EL (cell line): ENCODE data around the gene ADAD2.

ENCODE experiments used
- DNase-seq: peaks from one replicate; pipeline ENCODE4 v3.0.0-alpha.2; 2016

The ADAD2 gene

DNA sequence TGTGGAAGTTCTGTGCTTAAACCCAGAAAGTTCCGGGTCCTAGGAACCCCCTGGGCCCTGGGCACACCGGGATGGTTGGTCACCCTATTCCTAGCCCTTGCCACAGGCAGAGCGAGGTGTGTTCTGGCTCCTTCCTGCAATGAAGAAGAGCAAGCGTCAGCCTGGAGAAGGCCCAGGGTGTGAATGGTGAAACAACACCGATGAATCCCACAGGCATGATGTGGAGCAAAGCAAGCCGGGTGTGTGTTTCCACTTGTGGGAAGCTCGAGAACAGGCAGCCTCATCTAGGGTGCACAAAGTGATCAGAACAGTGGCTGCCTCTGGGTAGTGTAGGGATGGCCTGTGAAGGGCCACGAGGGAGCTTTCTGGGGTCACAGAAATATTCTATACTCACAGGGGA, 35.1 kb downstream of the ADAD2 start:
- peak; percentile 55 for DNase-seq

DNA sequence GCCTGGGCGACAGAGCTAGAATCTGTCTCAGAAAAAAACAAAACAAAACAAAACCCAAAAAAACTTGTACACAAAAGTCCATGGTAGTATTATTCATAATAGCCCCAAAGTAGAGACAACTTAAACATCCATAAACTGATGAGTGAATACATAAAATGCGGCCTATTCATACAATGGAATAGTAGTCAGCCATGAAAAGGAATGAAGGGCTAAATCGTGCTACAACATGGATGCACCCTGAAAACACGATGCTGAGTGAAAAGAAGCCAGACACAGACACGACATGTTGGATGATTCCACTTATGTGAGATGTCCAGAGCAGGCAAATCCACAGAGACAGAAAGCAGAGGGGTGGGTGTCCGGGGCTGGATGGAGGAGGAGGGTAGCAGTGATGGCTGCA, 36.6 kb downstream of the ADAD2 start:
- no peak for DNase-seq

DNA sequence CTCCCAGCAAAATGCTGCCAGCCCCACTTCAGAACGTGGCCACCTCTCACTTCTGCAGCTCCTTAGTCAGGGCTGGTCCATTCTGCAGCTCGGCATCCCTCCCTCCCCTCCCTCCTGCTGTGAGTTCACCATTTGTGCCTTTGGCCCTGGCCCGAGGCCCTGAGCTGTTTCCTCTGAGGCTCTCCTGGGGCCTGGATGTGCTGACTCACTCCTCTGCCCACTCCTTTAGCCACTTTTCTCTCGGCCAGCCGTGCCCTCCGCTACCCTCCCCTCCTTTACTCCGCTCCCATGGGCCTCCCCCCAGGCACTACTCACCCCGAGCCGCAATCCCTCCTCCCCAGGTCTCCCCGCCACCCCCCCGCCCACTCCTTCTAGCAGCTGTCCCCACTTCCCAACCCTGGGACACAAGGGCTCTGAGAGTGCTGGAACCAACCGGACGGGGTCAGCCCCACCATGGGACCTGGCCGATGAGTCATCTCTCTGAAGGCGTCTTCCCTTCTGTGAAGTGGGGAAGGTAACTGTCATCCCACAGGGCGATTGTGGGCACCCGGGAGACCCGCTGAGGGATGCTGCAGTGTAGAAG, 37.4 kb downstream of the ADAD2 start:
- peak; percentile 95 for DNase-seq

DNA sequence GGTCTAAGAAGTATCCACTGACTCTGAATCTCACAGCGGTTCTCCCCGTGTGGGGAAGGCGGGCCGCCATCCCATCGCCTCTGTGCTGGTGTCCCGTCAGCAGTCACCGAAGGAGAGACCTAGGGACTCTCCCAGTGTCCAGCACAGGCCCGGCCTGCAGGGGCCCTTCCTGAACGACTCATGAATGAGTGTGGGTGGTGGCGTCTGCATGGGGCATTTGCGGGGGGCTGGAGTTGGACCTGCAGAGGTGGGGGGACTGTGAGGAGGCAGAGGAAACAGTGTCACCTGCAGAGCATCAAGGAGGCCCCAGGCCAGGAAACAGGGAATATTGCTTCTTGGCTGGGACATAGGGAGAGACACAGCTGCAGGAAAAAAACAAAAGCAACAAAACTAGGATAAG, 38.5 kb downstream of the ADAD2 start:
- no peak for DNase-seq

DNA sequence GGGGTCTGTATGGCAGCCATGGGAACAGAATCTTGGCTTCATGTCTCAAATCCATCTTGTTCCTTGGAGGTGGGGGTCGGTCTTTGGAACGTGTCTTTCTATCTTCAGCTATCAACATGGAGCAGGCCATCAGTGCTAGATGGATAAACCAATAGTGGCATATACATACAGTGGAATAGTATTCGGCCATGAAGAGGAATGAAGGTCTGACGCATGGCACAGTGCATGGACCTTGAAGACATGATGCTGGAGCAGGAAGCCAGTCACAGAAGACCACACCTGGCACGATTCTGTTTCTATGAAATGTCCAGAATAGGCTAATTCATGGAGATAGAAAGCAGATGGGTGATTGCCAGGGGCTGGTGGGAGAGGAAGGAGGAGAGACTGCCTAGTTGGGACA, 41.1 kb downstream of the ADAD2 start:
- DNase-seq, result no peak

DNA sequence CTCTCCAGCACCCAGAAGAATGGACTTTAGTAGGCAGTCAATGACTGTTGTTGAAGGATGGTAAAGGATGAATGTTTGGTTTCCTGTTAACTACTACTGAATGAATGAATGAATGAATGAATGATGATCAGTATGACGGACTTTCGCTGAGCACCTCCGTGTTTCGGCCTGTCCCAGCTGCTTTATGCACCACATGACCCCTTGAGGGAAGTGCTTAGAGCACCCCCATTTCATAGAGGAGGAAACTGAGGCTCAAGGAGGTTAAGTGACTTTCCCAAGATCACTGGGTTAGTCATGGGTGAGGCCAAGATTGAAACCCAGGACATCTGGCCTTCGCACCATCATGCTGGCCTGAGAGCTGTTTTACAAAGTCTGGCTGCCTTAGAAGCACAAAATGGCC, 42.0 kb downstream of the ADAD2 start:
- DNase-seq, result no peak

DNA sequence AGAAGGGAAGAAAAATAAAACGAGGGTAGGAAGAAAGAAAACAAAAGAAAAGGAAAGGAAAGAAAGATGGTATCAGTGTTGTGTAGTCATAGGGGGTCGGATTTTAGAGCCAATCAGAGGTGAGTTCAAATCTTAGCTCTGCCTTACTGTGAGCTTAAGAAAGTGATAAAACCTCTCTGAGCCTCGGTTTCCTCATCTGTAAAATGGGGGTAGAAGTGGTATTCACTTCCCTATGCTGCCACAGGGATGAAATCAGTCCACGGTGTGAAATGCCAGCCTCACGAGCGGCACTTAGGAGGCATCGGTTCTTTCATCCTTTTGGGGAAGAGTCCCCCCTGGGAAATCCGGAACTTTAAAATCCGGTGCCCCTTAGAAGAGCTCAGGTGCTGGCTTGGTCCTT, 42.8 kb downstream of the ADAD2 start:
- no peak for DNase-seq

DNA sequence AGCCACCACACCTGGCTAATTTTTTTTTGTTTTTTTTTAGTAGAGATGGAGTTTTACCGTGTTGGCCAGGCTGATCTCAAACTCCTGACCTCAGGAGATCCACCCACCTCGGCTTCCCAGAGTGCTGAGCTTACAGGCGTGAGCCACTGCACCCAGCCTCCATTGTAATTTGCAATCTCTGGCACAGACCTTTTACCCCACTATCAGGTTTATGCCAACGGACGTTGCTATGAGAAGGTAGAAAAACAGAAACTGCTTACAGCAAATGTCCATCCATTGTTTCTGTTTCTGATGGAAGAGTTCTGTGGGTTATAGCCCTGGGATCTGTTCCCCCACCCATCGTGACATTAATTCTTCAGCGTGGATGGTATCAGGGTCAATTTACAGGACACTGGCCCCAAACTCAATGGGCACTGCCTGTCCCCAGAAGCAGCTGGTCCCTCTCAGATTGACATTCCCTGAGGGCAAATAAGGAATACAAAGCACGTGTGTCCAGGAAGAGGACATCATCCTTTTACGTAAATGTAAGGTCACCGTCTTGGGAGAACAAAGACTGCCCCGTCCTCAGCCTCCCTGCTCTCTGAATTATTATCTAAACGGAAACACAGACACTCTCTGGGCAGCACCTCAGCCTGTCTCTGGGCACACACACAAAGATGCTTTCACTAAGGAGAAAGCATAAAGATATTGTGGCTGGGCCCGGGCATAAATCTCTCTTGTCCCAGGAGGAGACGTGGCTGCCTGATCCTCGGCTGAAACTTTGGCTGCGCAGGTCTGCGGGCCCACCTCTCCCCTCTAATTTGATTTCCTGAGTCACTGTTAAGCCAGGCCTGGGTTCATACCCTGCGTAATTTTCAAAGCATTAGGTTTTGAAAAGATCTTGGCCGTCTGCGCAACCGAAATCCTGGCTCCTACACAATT, 43.6 kb downstream of the ADAD2 start:
- DNase-seq, result no peak

DNA sequence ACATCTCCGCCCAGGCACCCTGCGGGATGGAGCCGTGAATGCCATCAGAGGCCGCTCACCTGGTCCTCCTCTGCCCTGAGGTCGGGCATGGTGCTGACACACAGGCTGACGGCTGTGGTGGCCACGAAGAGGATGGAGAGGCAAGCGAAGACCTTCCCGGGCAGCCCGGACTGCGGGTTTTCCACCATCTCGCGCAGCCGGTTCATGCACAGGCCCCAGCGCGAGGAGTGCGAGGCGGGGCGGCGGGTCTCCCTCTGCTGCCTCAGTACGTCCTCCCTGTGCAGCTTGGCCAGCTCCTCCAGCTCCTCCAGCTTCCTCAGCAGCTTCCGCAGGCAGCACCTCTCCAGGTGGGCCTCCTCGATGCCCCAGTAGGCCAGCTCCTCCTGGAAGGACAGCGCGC, 45.7 kb downstream of the ADAD2 start:
- no peak for DNase-seq

DNA sequence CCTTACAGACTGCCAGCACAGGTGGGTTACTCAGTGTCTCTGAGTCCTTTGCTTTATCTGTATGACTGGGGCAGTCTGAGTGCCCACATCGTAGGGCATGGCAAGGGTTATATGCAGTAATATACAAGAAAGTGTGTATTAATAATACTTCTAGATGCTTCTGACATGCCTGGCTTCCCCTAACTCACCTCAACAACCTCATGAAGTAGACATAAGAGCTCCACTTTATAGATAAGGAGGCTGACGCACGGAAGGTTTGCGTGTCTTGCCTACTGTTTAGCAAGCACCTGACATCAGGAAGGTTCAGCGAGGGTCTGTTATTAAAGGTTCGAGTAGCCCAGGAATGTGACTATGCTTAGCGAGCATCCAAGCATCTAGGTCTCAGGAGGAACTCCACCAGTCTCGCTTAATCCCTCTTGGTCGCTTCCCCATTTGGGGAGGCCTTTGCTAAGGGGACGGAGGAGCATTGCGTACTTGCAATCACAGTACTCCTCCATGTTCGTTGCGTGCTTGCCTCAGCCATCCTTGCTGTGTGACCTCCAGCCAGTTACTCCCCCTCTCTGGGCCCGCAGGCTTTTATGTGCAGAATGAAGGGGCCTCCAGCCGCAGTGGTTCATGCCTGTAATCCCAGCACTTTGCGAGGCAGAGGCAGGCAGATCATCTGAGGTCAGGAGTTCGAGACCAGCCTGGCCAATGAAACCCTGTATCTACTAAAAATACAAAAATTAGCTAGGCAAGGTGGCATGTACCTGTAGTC, 47.2 kb downstream of the ADAD2 start:
- DNase-seq, result no peak

DNA sequence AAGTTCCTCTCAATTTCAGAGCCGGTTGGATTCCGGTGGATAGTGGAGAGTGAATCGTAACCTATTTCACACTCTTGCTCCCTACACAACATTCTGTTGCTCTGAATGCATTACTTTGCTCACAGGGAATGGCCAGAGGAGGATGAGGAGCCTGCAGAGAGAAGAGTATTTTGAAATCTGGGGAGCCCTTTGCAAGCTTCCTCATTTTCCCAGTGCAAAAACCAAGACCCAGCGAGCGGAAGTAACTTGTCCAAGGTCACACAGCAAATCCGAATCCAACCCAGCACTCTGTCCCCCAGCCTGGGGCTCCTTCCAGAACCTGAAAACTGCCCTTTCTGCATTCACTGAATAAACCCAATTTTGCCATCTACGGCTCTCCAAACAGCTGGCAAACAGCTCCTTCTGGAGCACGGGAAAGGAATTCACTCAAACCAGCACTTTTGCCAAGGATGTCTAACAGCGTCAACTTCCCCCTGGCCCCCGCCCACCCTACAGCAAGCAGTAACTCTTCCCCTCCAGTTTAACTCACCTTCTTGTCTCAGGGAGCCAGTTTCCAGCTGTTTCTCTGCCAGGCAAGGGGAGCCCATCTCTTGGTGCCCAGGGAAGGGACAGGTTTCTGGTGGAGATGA, 48.3 kb downstream of the ADAD2 start:
- no peak for DNase-seq

DNA sequence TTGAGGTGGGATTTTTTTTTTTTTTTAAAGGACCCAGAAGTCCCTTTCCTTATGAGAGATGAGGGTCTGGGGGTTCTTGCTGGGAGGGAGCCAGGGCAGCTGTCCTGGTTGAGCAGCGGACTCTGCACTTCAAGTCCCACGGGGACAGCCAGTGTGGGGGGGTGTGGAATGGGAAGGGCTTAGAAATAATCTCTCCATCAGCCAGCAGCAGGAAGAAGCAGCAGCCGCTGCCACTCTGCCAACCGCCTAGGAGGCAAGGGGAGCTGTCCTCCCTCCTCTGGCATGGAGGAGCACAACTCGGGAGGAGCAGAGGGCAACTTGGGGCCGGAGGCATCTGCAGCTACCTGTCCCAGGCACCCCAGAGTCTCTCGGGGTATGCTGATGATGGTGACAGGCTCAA, 49.0 kb downstream of the ADAD2 start, which contains the start of gene KCNG4:
KCNG4 (minus strand) TSS at position 104 of the 400 bp plus-strand sequence. CDS start 2,527 bp downstream, outside the sequence.
- DNase-seq, result no peak

DNA sequence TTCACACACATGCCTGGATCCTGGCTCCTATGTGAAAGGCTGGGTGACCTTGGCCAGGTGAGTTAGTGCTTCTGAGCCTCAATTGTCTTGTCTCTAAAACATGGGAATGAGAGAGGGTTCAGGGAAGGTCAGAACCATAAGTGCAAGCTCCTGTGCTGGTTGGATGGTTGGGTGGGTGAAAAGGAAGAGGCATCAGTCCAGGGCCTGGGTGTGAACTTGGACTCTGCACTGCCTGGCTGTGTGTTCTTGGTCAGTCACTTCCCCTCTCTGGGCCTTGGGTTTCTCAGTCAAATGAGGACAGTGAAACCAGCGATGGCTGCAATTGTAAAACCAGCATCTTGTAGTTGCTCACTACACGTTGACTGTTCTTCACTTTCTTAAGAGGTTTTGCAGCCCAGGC, 49.5 kb downstream of the ADAD2 start:
- DNase-seq, result no peak

DNA sequence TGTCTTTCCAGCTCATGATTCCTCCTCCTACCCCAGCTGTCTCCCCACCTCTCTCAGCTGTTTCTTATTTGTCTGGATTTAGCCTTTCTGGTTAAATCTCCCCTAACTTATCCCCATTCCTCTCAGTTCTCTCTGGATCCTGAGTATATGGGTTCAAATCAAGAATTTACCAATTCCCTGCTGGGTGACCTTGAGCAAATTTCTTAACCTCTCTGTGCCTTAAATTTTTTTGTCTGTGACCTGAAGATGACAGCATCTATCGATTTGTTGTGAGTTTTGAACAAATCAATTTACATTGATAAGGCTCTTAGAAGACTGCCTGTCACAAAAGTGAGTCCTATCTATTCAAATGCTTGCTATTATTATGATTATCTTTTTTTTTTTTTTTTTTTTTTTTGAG, 50.8 kb downstream of the ADAD2 start:
- no peak for DNase-seq

DNA sequence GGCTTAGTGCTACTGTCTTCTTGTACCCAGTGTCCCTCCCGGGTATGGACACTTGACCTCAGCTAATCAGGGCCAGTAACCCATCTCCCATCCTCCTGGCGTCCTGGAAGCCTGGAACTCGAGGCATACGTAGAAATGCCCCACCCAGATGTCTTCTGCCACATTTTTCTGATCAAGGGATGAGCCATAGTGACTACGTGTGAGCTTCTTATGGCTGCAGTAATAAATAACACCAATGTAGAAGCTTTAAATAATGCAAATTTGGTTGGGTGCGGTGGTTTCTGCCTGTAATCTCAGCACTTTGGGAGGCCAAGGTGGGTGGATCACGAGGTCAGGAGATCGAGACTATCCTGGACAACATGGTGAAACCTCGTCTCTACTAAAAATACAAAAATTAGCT, 51.9 kb downstream of the ADAD2 start:
- no peak for DNase-seq

DNA sequence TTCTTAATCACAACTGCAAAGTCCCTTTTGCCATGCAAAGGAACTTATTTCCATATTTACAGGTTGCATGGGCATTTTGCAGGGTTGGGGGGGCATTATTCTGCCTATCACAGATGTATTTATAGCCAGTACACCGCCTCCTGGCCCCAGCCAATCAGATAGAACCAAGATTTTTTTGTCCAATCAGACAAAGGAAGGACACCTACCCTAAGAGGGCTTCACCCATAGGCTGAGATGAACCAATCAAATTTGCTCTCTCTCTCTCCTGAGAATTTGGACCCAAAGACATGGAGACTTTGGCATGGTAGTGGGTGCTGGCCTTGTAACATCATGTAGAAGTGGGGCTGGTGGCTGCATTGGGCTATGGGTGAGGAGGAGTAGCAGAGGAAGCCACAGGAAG, 52.8 kb downstream of the ADAD2 start:
- DNase-seq, result no peak

DNA sequence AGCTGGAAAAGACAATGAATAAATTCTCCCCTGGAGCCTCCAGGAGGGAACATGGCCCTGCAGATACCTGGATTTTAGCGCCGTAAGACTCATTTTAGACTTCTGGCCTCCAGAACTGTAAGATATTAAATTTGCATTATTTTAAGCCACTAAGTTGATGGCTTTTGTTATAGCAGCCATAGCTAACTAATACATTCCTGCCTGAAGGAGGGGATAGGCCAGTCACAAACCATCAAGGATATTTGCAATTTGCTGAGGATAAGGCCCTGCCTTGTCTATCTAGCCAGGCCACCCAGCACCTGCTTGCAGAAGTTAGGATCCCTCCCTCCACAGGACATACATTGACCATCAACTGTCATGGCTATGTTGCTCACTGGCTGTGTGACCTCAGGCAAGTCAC, 53.8 kb downstream of the ADAD2 start:
- DNase-seq, result no peak

DNA sequence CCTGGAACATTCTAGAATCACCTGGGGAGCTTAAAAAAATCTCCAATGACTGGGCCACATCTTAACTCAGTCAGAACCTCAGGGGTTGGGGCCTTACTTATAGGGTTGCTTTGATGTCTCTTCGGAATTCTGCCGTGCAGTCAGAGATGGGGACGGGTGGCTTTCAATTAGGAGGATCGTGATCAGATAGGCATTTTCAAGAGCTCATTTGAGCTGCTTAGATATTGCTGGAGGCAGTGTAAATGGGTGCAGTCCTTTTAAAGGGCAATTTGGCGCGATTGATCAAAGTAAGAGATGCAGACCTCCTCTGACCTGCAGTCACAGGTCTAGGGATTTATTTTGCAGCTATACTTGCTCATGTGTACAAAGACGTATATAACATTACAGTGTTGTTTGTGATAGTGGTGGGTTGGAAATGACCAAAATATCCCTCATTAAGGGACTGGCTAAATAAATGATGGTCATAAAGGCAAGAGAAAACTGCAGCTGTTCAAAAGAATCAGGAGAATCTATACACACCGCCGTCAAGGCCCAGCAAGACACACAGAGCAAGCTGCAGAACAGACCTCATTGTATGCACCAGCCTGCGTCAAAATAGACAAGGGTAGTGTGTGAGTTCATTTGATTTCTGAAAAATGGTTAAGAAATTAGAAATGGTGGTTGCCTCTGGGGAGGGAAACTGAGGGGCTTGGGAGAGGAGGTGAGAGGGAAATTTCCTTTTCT, 55.2 kb downstream of the ADAD2 start:
- no peak for DNase-seq

DNA sequence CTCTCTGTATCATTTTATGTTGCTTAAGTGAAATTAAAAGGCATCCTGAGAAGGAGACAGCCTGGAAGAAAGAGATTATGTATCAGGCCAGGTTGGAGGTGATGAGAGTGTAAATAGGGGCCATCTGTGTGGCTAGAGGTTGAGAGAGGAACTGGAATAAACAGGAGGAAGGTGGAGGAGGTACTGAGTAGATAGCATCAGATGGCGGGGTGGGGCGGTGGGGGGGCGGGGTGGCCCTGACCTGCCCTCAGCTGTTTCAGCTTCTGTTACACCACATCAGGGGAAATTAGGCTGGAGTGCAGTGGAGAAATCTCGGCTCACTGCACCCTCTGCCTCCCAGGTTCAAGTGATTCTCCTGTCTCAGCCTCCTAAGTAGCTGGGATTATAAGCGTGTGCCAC, 55.7 kb downstream of the ADAD2 start:
- no peak for DNase-seq
